ENCODE measurements around the gene ELOF1.

Gene ELOF1

DNA sequence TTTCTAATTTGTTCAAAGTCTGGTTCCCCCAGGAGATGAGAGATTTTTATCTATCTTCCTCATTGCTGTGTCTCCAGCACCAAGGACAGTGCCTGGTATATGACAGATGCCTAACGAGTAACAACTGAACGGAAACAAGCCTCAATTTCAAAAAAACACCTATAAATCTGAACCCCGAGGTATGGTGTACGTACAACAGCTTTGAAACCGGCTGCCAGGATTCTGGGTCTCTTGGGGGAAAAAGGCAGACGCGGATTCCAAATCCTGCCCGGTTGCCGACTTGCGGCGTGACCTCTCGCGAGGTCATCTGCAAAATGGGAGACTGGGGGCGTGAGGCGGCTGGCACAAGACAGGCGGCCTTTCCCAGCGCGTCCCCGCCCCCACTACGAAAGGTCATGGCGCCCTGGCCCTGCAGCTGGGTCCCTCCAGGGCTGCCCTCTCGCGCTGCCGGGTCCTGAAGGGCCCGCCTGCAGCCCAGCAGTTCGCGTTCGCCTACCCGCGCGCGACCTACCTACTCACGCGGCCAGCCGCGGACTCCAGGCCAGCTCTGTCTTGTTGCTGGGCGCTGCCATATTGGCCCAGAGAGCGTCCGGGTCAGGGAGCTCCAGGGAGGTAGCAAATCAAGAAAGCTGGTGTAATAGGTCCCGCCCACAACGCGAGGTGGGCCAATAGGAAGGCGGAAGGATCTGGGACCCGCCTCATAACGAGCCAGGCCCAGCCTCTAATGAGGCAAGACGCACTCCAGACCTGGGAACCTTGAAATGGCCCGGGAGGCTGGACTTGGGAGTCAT, 30.3 kb downstream of the ELOF1 start, which contains the start of gene ECSIT (continued):
- TF ChIP-seq ZNF518A (tag by site-specific recombination; conservative IDR thresholded peaks at IDR 0.05; ENCODE audit: low read depth) = peak; percentile 88
- no peak for TF ChIP-seq ZNF560 (tag by site-specific recombination; IDR thresholded peaks at IDR 0.05; ENCODE audit: borderline replicate concordance)
- 0 out of 2 replicates have a peak, but pooled peaks have one; percentile 7 for TF ChIP-seq OSR2 (tag by site-specific recombination; IDR thresholded peaks at IDR 0.05)
- TF ChIP-seq ZNF169 (tag by site-specific recombination; IDR thresholded peaks at IDR 0.05) = no peak
- TF ChIP-seq ZNF449 (tag by site-specific recombination; IDR thresholded peaks at IDR 0.05) = peak; percentile 81
- TF ChIP-seq KLF10 (tag by site-specific recombination; IDR thresholded peaks at IDR 0.05) = peak; percentile 80; the same call in 1 of the 2 replicates
- peak; percentile 62 for TF ChIP-seq ZNF600 (tag by site-specific recombination; IDR thresholded peaks at IDR 0.05)
- no peak for TF ChIP-seq ZBTB7A (tag by site-specific recombination; IDR thresholded peaks at IDR 0.05; ENCODE audit: low read depth)
- TF ChIP-seq ZNF391 (tag by site-specific recombination; IDR thresholded peaks at IDR 0.05; ENCODE audit: borderline replicate concordance, low read depth) = peak; percentile 19; the same call in 1 of the 2 replicates
- peak; percentile 32; the same call in 1 of the 2 replicates for TF ChIP-seq ZNF394 (tag by site-specific recombination; IDR thresholded peaks at IDR 0.05; ENCODE audit: borderline replicate concordance)
- no peak for TF ChIP-seq MZF1 (tag by site-specific recombination; IDR thresholded peaks at IDR 0.05; ENCODE audit: borderline replicate concordance)
- TF ChIP-seq BCL11B (tag by site-specific recombination; IDR thresholded peaks at IDR 0.05; ENCODE audit: low read depth) = peak; percentile 67; the same call in 1 of the 2 replicates
- 0 out of 2 replicates have a peak, but pooled peaks have one; percentile 3 for TF ChIP-seq ZNF121 (tag by site-specific recombination; IDR thresholded peaks at IDR 0.05)
- 0 out of 2 replicates have a peak, but pooled peaks have one; percentile 37 for TF ChIP-seq BCL11A (tag by site-specific recombination; IDR thresholded peaks at IDR 0.05; ENCODE audit: low read depth)
- no peak for TF ChIP-seq ZNF362 (tag by site-specific recombination; IDR thresholded peaks at IDR 0.05)

DNA sequence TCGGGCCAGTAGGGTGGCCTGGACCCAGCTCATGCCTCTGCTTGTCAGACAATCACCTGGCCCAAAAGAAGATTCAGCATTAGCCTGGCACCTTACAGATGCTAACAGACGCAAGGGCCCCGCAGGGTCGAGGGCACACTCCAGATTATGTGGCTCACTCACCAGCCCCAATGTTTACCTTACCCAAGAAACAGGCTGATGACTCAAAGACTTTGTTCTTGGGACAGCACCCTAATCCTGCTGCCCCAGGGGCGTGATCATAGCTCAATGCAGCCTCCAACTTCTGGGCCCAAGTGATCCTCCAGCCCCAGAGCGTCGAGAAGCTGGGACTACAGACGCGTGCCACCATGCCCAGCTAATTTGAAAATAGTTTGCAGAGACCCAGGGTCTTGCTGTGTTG, 39.9 kb downstream of the ELOF1 start:
- H3K27ac ChIP-seq (ENCODE audit: extremely low read depth, low read depth, low read length) = no peak overlapping the region
- H3K36me3 ChIP-seq (ENCODE audit: control insufficient read depth in 2 of 2, insufficient read depth in 1 of 2, low read length in 2 of 2) = peaks cover 0 to 13% of the 10 kb centered on the region in 2 experiments; a peak in 1 of 3 replicates
- POLR2A ChIA-PET = interaction anchor here (1.1 kb wide), 1 partner anchor 10 kb away, joined by 3 read pairs; the partner anchor contains the start of gene ECSIT
- H3K9me3 ChIP-seq (ENCODE audit: control insufficient read depth, insufficient read depth, low read depth, low read length) = no peaks in the 10 kb centered on the region
- TF ChIP-seq, protein P1, sequence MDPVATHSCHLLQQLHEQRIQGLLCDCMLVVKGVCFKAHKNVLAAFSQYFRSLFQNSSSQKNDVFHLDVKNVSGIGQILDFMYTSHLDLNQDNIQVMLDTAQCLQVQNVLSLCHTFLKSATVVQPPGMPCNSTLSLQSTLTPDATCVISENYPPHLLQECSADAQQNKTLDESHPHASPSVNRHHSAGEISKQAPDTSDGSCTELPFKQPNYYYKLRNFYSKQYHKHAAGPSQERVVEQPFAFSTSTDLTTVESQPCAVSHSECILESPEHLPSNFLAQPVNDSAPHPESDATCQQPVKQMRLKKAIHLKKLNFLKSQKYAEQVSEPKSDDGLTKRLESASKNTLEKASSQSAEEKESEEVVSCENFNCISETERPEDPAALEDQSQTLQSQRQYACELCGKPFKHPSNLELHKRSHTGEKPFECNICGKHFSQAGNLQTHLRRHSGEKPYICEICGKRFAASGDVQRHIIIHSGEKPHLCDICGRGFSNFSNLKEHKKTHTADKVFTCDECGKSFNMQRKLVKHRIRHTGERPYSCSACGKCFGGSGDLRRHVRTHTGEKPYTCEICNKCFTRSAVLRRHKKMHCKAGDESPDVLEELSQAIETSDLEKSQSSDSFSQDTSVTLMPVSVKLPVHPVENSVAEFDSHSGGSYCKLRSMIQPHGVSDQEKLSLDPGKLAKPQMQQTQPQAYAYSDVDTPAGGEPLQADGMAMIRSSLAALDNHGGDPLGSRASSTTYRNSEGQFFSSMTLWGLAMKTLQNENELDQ (tag by site-specific recombination; IDR thresholded peaks at IDR 0.05; ENCODE audit: low read depth) = no peak
- no peak for TF ChIP-seq ZEB2 (tag by site-specific recombination; IDR thresholded peaks at IDR 0.05)
- CTCF ChIA-PET = no interaction called here
- no peak overlapping the region for H3K4me3 ChIP-seq (ENCODE audit: low read depth, low read length)
- no peaks in the 10 kb centered on the region for H3K4me1 ChIP-seq (ENCODE audit: control insufficient read depth, insufficient read depth, low read length)
